Right lobe of liver (tissue), 6 donors: Measurements from ENCODE around the gene KLRK1. TPM values are rescaled to one million over a fixed set of nuclear protein-coding genes. Genes with fewer than 3 reads are reported as not detected.
"Not testable (repeated sequence)": the region's sequence is repeated elsewhere in the genome, so short reads cannot be mapped to it uniquely, and the experiment has no call there.

Experiments used
- ATAC-seq, 4 donors: fragments of 200-7000 bp; cut with Tn5 transposase; one replicate each; pipeline ENCODE4 v1.9.1; 2020; ENCODE audit warnings: mild to moderate bottlenecking in 4 of 4, moderate library complexity in 4 of 4
- DNase-seq, 3 donors: peaks; one replicate each; pipeline ENCODE4 v3.0.0-alpha.2; 2020
- H3K27ac ChIP-seq, 3 donors: fragments of 200-600 bp; one replicate each; pipeline ENCODE4 v1.8.0; 2022
- H3K27me3 ChIP-seq, 2 donors: fragments of 200-600 bp; one replicate each; pipeline ENCODE4 v1.8.0; 2022
- H3K36me3 ChIP-seq, 4 donors: fragments of 200-600 bp; sonication (generic) in 1 of 4; one replicate each; pipeline versions ENCODE4 v1.5.1 to v1.8.0; 2017 to 2022; ENCODE audit warnings: control low read depth in 1 of 4
- H3K4me1 ChIP-seq, 4 donors: fragments of 200-600 bp; sonication (generic) in 1 of 4; one replicate each; pipeline versions ENCODE4 v1.5.1 to v1.8.0; 2017 to 2022; ENCODE audit warnings: control low read depth in 1 of 4
- H3K4me3 ChIP-seq, 3 donors: fragments of 200-600 bp; one replicate each; pipeline ENCODE4 v1.8.0; 2022
- H3K9me3 ChIP-seq, 4 donors: fragments of 200-600 bp; sonication (generic) in 1 of 4; one replicate each; pipeline versions ENCODE4 v1.5.1 to v1.8.0; 2017 to 2022; ENCODE audit warnings: control low read depth in 1 of 4
- POLR2A ChIP-seq: fragments of 450-650 bp; IDR thresholded peaks from one replicate; pipeline ENCODE4 v1.6.1; 2017; ENCODE audit warnings: antibody characterized with exemption, mild to moderate bottlenecking
- WGBS: methylation state at CpG from one replicate; pipeline ENCODE4 v1.1.6; 2018; ENCODE audit warnings: low coverage, low lambda C conversion rate; ENCODE audit not compliant: insufficient coverage; ENCODE audit errors: missing lambda C conversion rate; 5-methylcytosine and 5-hydroxymethylcytosine counted together
- intact Hi-C, 2 donors: fragments of 100-400 bp; cut with DNase I; formaldehyde crosslinking; loops; one replicate each; pipeline versions ENCODE4 v1.11.2 to v1.14.1; 2022
- total RNA-seq, 6 experiments: library from RNA; depleted of rRNA in 2 of 6; stranded (reverse); fragments of >200 nt in 2 of 6; fragmentation: NEBNext Ultra II Directional in 3 of 6; extraction: Animal tissue kit (Norgen Biotek cat#: 25700) in 3 of 6; gene quantifications; one replicate each; pipeline versions ENCODE4 v1.1.0 to v1.2.4, GENCODE V29; 2016 to 2023
- TF ChIP-seq, protein P1 (sequence below), 4 donors: fragments of 200-600 bp in 3 of 4; fragments of 450-650 bp in 1 of 4; IDR thresholded peaks; one replicate each; pipeline versions ENCODE4 v1.5.1 to v1.8.0; 2016 to 2022; ENCODE audit warnings: antibody characterized with exemption in 4 of 4, mild to moderate bottlenecking in 2 of 4
- donor health status: DM: no; HTN: yes; CAD: no.
- donor health status: DM: no; HTN: no; CAD: no.
- donor health status: DM: no; HTN: no; CAD: no.
- donor health status: DM: no; HTN: yes; CAD: no.
- donor health status: DM: no; HTN: yes; CAD: no.

The KLRK1 gene
- total RNA-seq, 6 experiments from 2014 or later: 0.24 to 1.5 (median 1.0) TPM

DNA sequence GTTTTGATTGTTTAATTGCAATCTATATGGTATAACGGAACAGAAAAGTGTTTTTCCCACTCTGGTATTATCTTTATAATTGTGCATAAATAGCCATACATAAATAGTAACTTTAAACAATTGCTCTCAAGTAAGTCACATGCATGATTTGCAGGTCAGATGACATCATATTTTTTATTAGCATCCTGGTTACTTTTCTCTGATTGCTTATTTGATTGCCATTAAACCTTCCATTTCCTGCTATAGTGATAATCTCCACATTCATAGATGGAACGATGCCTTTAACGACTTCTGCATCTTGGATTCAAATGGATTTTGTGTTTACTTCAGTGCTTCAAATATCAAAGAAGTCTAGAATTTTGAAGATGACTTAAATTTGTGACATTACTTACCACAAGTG lies 3.5 kb upstream of the KLRK1 start:
- H3K4me1 ChIP-seq: no peaks in the 10 kb centered on the region
- intact Hi-C loops: no loop called here
- WGBS: 39% methylated on average over 3 of the region's 3 CpGs
- no peaks in the 10 kb centered on the region for H3K27me3 ChIP-seq
- ATAC-seq: no peak
- TF ChIP-seq POLR2A: no peak
- TF ChIP-seq, protein P1, sequence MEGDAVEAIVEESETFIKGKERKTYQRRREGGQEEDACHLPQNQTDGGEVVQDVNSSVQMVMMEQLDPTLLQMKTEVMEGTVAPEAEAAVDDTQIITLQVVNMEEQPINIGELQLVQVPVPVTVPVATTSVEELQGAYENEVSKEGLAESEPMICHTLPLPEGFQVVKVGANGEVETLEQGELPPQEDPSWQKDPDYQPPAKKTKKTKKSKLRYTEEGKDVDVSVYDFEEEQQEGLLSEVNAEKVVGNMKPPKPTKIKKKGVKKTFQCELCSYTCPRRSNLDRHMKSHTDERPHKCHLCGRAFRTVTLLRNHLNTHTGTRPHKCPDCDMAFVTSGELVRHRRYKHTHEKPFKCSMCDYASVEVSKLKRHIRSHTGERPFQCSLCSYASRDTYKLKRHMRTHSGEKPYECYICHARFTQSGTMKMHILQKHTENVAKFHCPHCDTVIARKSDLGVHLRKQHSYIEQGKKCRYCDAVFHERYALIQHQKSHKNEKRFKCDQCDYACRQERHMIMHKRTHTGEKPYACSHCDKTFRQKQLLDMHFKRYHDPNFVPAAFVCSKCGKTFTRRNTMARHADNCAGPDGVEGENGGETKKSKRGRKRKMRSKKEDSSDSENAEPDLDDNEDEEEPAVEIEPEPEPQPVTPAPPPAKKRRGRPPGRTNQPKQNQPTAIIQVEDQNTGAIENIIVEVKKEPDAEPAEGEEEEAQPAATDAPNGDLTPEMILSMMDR (IDR thresholded peaks at IDR 0.05): no peak
- H3K9me3 ChIP-seq: no peaks in the 10 kb centered on the region
- H3K4me3 ChIP-seq: no peak overlapping the region
- no peaks in the 10 kb centered on the region for H3K36me3 ChIP-seq
- no peak overlapping the region for H3K27ac ChIP-seq
- no peak for DNase-seq

DNA sequence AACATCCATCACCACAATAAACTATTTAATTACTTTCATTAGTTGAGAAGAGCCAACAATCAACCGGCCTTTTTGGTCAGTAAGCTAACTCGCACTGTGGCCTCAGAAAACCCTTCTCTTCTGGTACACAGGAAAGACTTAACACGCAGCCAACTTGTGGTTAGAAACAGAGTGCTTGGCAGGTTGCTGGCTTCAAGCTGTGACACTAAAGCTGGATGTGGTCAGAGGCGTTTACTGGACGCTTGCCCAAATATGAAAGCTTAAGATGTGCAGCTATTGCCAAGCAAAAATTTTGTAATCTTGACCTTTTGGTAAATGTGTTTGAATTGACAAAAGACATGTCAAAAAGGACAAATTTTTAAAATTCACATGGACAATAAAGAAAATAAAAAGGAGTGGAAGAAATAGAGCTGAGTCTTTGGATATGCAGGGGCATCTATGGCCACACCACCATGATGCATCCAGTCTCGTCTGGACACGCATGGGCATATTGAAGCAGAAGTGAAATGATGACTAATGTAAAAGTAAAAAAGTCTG lies 2.6 kb upstream of the KLRK1 start:
- Histone ChIP-seq H3K27me3 (no peaks in the 10 kb centered on the region), H3K36me3 (no peaks in the 10 kb centered on the region), H3K27ac (no peak overlapping the region), H3K9me3 (no peaks in the 10 kb centered on the region), H3K4me1 (no peaks in the 10 kb centered on the region), H3K4me3 (no peak overlapping the region)
- no peak for TF ChIP-seq POLR2A
- TF ChIP-seq, protein P1 (IDR thresholded peaks at IDR 0.05): no peak
- 35% methylated on average over 7 of the region's 7 CpGs for WGBS
- ATAC-seq: peak in 2 of 4 donors; percentile 38 to 48
- intact Hi-C loops: no loop called here
- no peak for DNase-seq

DNA sequence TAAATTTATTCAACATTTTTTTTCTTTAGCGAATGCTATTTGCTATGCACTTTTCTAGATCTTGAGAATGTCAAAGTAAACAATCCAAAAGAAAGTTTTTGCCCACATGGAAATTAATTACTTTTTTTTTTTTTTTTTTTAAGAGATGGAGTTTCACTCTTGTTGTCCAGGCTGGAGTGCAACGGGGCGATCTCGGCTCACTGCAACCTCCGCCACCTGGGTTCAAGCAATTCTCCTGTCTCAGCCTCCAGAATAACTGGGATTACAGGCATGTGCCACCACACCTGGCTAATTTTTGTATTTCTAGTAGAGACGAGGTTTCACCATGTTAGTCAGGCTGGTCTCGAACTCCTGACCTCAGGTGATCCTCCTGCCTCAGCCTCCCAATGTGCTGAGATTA lies 1.1 kb upstream of the KLRK1 start:
- H3K27ac ChIP-seq, ATAC-seq, H3K27me3 ChIP-seq, H3K4me1 ChIP-seq, DNase-seq, H3K36me3 ChIP-seq, H3K4me3 ChIP-seq, H3K9me3 ChIP-seq, intact Hi-C loops: not testable (repeated sequence)
- 81% methylated on average over 7 of the region's 7 CpGs for WGBS

DNA sequence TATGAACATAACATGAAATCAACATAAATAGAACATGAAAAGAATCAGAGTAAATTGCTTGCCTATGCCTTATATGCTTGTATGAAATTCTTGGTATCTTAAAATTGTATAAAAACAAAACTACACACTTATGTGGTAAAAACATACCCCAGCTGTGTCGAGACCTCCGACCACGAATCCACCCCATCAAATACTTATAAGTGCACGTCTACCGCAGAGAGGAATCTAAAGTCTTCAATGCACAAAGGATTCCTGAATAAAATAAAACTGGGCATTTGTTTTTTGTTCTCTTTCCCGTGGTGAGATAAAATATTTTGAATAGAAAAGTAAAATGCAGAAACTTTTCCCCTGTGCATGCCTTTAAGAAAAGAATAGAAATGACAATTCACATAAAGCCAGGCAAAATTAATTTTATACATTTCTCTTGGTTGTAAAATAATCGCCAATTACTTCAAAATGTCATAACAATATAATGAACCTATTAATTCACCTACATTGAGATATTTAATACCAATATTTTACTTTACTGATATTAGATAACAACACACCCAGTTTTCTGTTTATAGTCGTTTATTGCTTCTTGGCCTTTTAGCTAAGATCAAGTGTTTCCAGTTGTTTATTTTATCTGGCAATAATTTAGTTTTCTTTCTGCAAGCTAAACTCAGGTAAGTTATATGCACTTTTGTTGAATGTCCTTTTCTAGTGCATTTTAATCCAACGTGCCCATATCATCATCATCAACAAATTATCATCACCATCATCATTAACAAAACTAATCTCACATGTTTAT lies 1.0 kb downstream of the KLRK1 start:
- peak overlapping the region in 1 of 3 donors; percentile 4 for H3K4me3 ChIP-seq
- H3K36me3 ChIP-seq: no peaks in the 10 kb centered on the region
- no peaks in the 10 kb centered on the region for H3K4me1 ChIP-seq
- H3K27ac ChIP-seq: peak overlapping the region in 1 of 3 donors; percentile 4
- DNase-seq: no peak
- TF ChIP-seq, protein P1 (IDR thresholded peaks at IDR 0.05): no peak
- no peaks in the 10 kb centered on the region for H3K27me3 ChIP-seq
- WGBS: 56% methylated on average over 9 of the region's 9 CpGs
- no peaks in the 10 kb centered on the region for H3K9me3 ChIP-seq
- ATAC-seq: no peak
- intact Hi-C loops: no loop called here

DNA sequence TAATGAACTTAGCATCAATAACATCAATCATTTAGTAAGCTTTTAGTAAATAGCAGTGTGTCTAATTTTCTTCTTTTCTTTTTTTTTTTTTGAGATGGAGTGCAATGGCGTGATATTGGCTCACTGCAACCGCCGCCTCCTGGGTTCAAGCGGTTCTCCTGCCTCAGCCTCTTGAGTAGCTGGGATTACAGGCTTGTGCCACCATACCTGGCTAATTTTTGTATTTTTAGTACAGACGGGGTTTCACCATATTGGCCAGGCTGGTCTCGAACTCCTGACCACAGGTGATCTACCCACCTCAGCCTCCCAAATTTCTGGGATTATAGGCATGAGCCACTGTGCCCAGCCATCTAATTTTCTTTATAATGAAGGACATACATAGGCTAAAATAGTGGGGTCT lies 2.3 kb downstream of the KLRK1 start:
- H3K4me3 ChIP-seq, H3K36me3 ChIP-seq, DNase-seq, H3K9me3 ChIP-seq, H3K4me1 ChIP-seq, H3K27me3 ChIP-seq, H3K27ac ChIP-seq, intact Hi-C loops, ATAC-seq: not testable (repeated sequence)
- WGBS: 58% methylated on average over 5 of the region's 6 CpGs
